GM21447 (cell line): Measurements from ENCODE around the gene PPP2R3C.
"Not testable (repeated sequence)": the region's sequence is repeated elsewhere in the genome, so short reads cannot be mapped to it uniquely, and the experiment has no call there.

Source experiments
- ATAC-seq: cut with Tn5 transposase; IDR thresholded peaks from one replicate; pipeline ENCODE4 v1.9.1; 2021; ENCODE audit not compliant: unreplicated experiment

Gene PPP2R3C

GRCh38 chr14:35133542-35134328, 11.9 kb upstream of the PPP2R3C start:
- no peak for ATAC-seq

DNA sequence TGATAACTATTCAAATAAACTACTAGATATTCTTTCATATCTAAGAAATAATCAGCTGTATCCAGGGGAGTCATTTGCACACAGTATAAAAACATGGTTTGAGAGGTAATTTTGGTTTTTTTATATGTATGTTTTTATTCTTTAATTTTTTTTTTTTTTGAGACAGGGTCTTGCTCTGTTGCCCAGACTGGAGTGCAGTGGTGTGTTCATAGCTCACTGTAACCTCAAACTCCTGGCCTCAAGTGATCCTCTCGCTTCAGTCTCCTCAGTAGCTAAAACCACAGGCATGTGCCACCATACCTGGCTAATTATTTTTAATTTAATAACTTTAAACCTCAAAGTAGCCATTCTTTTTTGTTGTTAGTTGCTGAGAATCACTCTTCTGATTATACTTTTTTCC, 2.3 kb upstream of the PPP2R3C start:
- no peak for ATAC-seq

GRCh38 chr14:35123388-35123703, 1.6 kb upstream of the PPP2R3C start:
- ATAC-seq = no peak

DNA sequence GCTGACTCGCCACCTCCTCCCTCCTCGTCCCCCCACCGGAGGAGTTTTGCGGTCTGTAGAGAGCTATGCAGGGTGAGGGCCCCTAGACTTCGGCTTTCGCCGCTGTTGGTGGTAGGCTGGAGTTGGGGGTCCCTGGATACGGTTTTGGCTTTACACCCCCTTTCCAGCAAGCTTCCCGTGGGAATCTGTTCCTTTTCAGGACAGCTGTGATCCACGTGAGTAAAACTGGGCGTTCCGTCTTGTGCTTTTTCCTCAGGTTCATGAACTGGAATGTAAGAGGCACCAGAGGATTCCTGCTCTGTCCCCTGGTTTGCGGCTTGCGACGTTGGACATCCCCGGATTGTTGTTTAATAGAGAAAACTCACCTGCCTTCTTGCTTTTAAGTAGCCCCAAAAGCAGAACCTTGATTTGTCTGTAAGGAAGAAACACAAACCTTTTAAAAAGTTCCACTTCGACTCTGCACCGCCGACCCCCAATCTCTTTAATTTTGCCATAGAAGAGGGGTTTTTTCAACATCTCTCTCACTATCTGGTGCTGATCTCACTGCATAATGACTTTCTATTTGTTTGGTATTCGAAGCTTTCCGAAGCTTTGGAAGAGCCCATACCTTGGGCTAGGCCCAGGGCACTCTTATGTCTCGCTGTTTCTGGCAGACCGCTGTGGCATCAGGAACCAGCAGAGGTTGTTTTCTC, 1.1 kb upstream of the PPP2R3C start:
- ATAC-seq = peak; percentile 1

- ATAC-seq = peak; percentile 2
These were observed 534 bp downstream of the PPP2R3C start for GRCh38 chr14:35121026-35121886.

GRCh38 chr14:35117112-35117511, 4.7 kb downstream of the PPP2R3C start:
- ATAC-seq = no peak

- no peak for ATAC-seq
These were observed 5.5 kb downstream of the PPP2R3C start for GRCh38 chr14:35116242-35116641.

DNA sequence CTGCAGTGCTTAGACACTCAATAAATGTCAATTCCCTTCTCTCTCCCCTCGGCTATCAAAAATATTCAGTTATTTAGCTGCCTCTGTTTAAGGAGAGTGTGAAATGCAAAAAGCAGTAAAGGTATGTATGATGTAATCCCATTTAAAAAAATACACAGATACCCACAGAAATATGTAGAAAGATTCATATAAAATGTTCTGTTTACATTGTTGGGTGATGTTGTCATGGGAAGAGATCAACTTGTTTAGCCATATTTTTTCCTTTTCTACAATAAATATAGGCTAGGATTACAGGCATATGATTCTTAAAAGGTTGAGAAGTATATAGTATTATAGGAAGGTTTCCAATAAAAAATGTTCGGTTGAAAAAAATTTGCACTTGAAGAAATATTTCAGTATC, 7.8 kb downstream of the PPP2R3C start:
- no peak for ATAC-seq

DNA sequence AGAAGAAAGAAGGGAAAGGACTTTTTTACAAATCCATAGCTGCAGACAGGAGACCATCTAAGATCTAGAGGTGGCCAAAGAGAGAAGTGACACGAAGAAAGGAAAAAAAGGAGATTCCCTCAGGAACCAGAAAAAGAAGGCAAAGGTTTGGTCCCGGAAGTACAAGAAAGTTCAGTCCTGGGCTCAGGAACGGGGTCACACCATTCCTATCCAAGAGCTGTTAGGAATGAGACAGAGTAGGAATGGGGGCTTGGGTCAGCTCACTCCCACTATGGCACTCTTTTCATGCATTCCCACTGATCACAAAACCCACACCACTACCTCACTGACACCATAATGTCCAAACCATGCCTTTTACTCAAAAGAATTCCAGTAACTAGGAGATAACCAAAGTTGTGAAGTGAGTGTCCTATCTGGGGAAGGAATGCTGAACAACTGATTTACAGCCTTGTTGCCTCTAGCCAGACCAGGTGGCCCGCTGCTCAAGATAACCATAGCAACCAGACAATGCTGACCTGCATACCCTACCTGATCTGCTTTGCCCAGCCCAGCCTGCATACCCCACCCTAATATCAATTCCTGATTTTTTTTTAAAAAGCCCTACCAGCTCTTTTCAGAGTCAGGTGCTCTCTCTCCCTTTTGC, 8.4 kb downstream of the PPP2R3C start:
- ATAC-seq = no peak

DNA sequence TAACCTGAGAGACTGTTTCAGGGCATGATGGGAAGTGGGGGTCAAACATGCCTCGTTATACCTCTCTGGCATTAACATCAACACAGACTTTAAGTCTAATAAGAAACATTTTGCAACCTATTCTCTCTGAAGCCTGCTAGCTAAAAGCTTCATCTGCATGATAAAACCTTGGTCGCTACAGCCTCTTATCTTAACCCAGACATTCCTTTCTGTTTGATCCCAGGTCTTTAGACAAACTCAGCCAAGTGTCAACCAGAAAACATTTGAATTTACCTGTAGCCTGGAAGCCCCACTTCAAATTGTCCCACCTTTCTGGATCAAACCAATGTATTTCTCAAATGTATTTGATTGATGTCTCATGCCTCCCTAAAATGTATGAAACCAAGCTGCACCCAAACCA, 9.1 kb downstream of the PPP2R3C start:
- no peak for ATAC-seq

DNA sequence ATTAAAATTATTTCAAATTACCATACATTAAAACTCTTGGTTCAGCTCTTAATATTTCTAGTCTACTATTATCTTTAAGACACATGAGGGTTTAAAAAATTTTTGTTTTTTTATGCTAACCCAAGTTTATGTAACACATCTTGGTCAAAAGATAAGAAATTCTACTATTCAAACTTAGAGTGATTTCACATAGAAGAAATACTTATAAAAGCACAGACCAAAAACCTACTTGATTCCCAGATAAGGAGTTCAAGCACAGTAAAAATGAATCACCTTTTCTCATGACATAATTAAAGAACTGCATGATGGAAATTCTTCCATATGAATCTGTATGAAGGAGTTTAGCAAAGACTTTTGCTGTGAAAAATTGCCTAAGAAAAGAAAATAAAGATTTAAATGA, 13.9 kb downstream of the PPP2R3C start:
- no peak for ATAC-seq

- not testable (repeated sequence) for ATAC-seq
These were observed 27.1 kb downstream of the PPP2R3C start for GRCh38 chr14:35094645-35095044.

DNA sequence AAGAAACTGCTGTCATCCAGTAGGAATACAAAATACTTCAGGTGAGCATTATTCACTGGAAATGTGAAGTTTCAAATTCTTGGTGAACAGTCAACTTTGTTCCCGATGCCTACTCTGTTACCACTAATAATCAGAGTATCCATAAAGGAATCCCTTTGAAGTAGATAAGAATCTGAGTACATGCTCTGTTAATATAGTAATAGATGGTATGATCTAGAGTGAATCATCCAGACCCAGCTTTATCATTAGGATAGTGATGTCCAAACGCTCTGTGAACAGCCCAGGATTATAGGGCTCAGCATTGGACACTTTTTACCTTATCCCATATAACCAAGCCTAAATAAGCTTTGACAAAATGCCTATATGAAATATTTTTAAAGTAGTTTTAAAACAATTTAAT, 33.3 kb downstream of the PPP2R3C start:
- no peak for ATAC-seq

DNA sequence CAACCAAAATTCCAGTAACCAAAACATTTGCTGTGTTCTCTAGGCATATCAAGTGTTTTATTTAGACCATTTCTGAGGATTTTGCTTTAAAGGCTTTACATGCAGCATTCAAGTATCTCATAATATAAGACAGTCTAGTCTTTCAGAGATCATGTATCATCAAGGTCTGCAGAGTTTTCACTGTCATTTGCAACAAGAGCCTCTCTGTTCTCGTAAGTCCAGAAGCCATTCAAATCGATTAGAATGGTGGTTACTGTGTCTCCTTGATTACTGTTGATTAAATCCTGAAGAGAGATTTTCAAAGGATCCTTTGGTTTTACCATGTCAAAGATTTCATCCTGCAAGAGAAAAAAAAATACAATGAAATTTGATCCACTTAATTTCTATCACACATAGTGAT, 36.3 kb downstream of the PPP2R3C start:
- no peak for ATAC-seq

DNA sequence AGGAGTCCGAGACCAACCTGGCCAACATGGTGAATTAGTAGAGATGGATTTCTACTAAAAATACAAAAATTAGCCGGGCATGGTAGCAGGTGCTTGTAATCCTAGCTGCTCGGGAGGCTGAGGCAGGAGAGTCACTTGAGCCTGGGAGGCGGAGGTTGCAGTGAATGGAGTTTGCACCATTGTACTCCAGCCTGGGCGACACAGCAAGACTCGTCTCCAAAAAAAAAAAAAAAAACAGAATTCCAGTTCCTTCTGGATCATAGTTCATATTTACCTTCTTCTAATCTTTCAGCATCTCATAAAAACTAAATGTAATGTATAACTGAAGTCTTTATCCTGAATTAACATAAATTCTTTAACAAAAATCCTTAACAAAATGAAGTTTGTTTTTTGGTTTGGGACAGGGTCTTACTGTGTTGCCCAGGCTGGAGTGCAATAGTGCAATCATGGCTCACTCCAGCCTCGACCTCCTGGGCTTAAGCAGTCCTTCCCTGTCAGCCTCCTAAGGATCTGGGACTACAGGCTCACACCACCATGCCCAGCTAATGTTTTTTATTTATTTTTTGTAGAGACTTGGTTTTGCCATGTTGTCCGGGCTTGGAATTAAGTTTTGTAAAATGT, 38.1 kb downstream of the PPP2R3C start:
- no peak for ATAC-seq

DNA sequence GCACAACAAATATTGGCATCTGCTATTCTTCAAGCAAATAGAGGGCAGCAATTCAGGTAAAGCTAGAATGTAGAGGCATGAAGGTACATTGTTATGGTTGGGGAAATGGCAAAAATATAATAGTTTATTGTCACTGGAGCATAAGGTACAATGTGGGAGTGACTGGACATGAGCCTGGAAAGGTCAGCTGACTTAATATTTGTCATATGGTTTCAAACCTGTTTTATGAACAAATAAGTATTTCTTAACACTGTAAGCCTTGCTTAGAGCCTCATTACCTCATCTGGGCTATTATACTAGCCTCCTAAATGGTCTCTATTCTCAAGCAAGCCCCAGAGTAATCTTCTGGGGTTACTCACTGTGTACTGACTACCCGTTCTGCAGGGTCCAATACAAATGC, 42.0 kb downstream of the PPP2R3C start:
- ATAC-seq = no peak

- ATAC-seq = no peak
These were observed 43.7 kb downstream of the PPP2R3C start for GRCh38 chr14:35078082-35078481.

- no peak for ATAC-seq
These were observed 48.3 kb downstream of the PPP2R3C start for GRCh38 chr14:35073486-35073885.

DNA sequence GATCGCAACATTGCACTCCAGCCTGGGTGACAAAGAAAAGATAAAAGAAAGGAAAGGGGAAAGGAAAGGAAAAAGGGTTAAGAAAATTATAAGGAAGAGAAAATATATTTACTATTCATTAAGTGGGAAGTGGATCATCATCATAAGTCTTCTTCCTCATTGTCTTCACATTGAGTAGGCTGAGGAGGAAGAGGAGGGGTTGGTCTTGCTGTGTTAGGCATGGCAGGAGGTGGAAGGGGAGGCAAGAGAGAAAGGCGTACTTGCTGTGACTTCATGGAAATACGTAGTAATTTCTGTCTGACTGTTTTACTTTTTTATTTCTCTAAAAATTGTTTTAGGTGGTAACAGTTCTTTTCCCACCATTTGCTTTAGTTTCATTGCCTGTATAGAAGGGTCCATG, 49.6 kb downstream of the PPP2R3C start:
- ATAC-seq = no peak

DNA sequence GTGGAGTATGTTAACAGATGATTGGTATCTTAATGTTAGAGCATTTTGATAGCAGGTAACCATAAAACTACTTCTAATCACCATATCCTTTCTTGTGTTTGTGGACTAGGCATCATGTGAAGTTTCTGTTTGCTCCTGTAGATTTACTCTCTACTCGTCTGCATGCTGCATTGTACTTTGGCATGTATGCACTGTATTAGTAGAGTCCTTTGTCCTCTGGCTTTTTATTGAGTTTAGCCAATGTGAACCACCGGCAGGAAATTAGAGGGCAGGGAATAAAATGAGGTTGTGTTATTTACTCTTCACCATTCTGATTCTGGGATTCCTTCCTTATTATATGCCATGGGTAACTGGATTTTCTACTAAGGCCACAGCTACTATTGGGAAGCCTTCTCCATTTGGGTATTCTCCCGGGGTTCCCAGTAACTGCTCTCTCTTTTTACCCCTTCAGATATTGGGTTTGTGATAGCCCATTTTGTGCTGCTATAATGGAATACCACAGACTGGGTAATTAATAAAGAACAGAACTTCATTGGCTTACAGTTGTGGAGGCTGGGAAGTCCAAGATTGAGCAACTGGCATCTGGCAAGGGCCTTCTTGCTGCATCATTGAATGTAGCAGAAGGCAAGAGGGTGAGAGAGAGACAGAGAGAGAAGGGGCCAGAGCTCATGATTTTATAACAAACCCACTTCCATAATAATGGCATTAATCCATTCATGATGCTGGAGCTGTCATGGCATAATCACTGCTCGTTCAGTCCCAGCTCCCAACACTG, 53.4 kb downstream of the PPP2R3C start:
- no peak for ATAC-seq
